Measurements from ENCODE around the gene MRPL36.

- TF ChIP-seq POLR2A (IDR thresholded peaks at IDR 0.05; ENCODE audit: low read depth, low read length) (no peak), POLR2AphosphoS5 (IDR thresholded peaks at IDR 0.05; ENCODE audit: low read depth, low read length) (no peak), SPI1 (IDR thresholded peaks at IDR 0.05; ENCODE audit: low read depth, low read length) (no peak)
Observed at GRCh38 chr5:1765141-1765879, 34.3 kb downstream of the MRPL36 start.
